Measurements from ENCODE around the gene NAALAD2.
"Not testable (repeated sequence)": the region's sequence is repeated elsewhere in the genome, so short reads cannot be mapped to it uniquely, and the experiment has no call there.

GRCh38 chr11:90207992-90208391, 73.5 kb downstream of the NAALAD2 start:
- not testable (repeated sequence) for TF ChIP-seq CTCF (IDR thresholded peaks at IDR 0.05; ENCODE audit: low read length); EZH2 (optimal IDR thresholded peaks at IDR 0.05; ENCODE audit: low read depth, low read length); EZH2phosphoT487 (IDR thresholded peaks at IDR 0.05; ENCODE audit: low read length)

Measured in MM.1S (cell line).